A549 (cell line): ENCODE results near the gene SPECC1L.

Experiments used
- EP300 ChIP-seq, 2 experiments: fragments of >200 bp; sonication (Bioruptor Twin); formaldehyde crosslinking; IDR thresholded peaks; 2 replicates in 1 of 2; 3 replicates in 1 of 2; pipeline ENCODE4 v1.6.1; 2016 to 2017
- NR3C1 ChIP-seq: fragments of >200 bp; sonication (Bioruptor Twin); formaldehyde crosslinking; IDR thresholded peaks from 3 replicates; pipeline ENCODE4 v1.6.1; 2017
- TF ChIP-seq, protein P1 (sequence below): IDR thresholded peaks from 2 replicates; pipeline ENCODE4 v1.6.1; 2012
- TF ChIP-seq, protein P2 (sequence below): fragments of >200 bp; sonication (Bioruptor Twin); formaldehyde crosslinking; IDR thresholded peaks from 3 replicates; pipeline ENCODE4 v1.5.1; 2016

DNA sequence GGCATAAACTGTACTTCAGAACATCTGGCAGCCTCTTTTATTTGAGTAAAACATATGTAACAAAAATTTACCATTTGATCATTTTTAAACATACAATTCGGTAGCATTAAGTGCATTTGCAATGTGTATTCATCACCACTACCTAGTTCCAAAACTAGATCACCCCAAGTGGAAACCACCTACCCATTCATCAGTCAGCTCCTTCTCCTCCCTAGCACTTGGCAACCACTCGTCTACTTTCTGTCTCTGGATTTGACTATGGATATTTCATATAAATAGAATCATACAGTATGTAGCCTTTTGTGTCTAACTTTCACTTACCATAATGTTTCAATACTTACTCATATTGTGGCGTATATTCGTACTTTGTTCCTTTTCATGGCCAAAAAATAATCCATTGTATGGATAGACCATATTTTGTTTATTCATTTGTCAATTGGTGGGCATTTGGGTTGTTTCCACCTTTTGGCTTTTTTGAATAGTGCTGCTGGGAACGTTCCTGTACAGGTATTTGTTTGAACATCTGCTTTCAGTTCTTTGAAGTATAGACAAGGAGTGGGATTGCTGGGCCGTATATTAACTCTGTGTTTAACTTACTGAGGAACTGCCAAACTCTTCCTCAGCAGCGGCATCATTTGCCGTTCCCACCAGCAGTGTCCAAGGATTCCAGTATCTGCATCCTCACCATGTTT is 129.5 kb downstream of the SPECC1L start:
- TF ChIP-seq EP300 (IDR thresholded peaks at IDR 0.05) (no peak), NR3C1 (no peak)
- TF ChIP-seq, protein P1, sequence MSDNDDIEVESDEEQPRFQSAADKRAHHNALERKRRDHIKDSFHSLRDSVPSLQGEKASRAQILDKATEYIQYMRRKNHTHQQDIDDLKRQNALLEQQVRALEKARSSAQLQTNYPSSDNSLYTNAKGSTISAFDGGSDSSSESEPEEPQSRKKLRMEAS, result no peak
- TF ChIP-seq, protein P2, sequence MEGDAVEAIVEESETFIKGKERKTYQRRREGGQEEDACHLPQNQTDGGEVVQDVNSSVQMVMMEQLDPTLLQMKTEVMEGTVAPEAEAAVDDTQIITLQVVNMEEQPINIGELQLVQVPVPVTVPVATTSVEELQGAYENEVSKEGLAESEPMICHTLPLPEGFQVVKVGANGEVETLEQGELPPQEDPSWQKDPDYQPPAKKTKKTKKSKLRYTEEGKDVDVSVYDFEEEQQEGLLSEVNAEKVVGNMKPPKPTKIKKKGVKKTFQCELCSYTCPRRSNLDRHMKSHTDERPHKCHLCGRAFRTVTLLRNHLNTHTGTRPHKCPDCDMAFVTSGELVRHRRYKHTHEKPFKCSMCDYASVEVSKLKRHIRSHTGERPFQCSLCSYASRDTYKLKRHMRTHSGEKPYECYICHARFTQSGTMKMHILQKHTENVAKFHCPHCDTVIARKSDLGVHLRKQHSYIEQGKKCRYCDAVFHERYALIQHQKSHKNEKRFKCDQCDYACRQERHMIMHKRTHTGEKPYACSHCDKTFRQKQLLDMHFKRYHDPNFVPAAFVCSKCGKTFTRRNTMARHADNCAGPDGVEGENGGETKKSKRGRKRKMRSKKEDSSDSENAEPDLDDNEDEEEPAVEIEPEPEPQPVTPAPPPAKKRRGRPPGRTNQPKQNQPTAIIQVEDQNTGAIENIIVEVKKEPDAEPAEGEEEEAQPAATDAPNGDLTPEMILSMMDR, result no peak
